Stimulated activated CD8-positive, alpha-beta memory T cell treated with anti-CD3 and anti-CD28 coated beads, Interleukin-4, amount 100 ng/mL, for 1 hour (primary cell): ENCODE results near the gene PLXNA2.

Experiments
- DNase-seq, 2 donors: peaks; one replicate each; pipeline ENCODE4 v3.0.0-alpha.2; 2020; ENCODE audit warnings: low read depth in 2 of 2, low spot score in 1 of 2

The PLXNA2 gene

GRCh38 chr1:208207388-208208131 is 36.6 kb downstream of the PLXNA2 start:
- DNase-seq = no peak

- no peak for DNase-seq
Observed at GRCh38 chr1:208206092-208206698, 38.0 kb downstream of the PLXNA2 start.

GRCh38 chr1:208205216-208206013 is 38.8 kb downstream of the PLXNA2 start:
- no peak for DNase-seq

- DNase-seq = no peak
Observed at GRCh38 chr1:208204779-208205178, 39.4 kb downstream of the PLXNA2 start.

- DNase-seq = no peak
Observed at GRCh38 chr1:208203848-208204609, 40.2 kb downstream of the PLXNA2 start.

- DNase-seq = no peak
Observed at GRCh38 chr1:208203127-208203847, 40.9 kb downstream of the PLXNA2 start.

GRCh38 chr1:208202333-208202995 is 41.7 kb downstream of the PLXNA2 start:
- DNase-seq = no peak

GRCh38 chr1:208201229-208201628 is 43.0 kb downstream of the PLXNA2 start:
- no peak for DNase-seq

- DNase-seq = no peak
Observed at GRCh38 chr1:208200116-208200515, 44.1 kb downstream of the PLXNA2 start.

- no peak for DNase-seq
Observed at GRCh38 chr1:208198236-208198635, 45.9 kb downstream of the PLXNA2 start.

- DNase-seq = no peak
Observed at GRCh38 chr1:208194944-208195343, 49.2 kb downstream of the PLXNA2 start.

GRCh38 chr1:208192995-208193394 is 51.2 kb downstream of the PLXNA2 start:
- no peak for DNase-seq

GRCh38 chr1:208190784-208191183 is 53.4 kb downstream of the PLXNA2 start:
- no peak for DNase-seq

- no peak for DNase-seq
Observed at GRCh38 chr1:208189716-208190115, 54.5 kb downstream of the PLXNA2 start.

- no peak for DNase-seq
Observed at GRCh38 chr1:208189183-208189582, 55.0 kb downstream of the PLXNA2 start.

- DNase-seq = no peak
Observed at GRCh38 chr1:208188607-208189006, 55.6 kb downstream of the PLXNA2 start.

- DNase-seq = no peak
Observed at GRCh38 chr1:208187499-208188041, 56.6 kb downstream of the PLXNA2 start.

- DNase-seq = no peak
Observed at GRCh38 chr1:208185801-208186231, 58.4 kb downstream of the PLXNA2 start.

- no peak for DNase-seq
Observed at GRCh38 chr1:208184966-208185654, 59.1 kb downstream of the PLXNA2 start.
